Measurements from ENCODE around the gene FBXW4.

Gene FBXW4, protein sequence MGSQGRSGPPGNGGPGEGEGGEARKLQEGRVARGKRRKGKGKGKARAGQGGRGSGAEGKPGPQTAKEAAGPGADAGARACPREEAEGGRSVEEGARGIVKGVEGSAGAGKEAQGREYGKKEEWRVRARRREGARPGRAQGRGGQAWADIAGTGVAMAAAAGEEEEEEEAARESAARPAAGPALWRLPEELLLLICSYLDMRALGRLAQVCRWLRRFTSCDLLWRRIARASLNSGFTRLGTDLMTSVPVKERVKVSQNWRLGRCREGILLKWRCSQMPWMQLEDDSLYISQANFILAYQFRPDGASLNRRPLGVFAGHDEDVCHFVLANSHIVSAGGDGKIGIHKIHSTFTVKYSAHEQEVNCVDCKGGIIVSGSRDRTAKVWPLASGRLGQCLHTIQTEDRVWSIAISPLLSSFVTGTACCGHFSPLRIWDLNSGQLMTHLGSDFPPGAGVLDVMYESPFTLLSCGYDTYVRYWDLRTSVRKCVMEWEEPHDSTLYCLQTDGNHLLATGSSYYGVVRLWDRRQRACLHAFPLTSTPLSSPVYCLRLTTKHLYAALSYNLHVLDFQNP

DNA sequence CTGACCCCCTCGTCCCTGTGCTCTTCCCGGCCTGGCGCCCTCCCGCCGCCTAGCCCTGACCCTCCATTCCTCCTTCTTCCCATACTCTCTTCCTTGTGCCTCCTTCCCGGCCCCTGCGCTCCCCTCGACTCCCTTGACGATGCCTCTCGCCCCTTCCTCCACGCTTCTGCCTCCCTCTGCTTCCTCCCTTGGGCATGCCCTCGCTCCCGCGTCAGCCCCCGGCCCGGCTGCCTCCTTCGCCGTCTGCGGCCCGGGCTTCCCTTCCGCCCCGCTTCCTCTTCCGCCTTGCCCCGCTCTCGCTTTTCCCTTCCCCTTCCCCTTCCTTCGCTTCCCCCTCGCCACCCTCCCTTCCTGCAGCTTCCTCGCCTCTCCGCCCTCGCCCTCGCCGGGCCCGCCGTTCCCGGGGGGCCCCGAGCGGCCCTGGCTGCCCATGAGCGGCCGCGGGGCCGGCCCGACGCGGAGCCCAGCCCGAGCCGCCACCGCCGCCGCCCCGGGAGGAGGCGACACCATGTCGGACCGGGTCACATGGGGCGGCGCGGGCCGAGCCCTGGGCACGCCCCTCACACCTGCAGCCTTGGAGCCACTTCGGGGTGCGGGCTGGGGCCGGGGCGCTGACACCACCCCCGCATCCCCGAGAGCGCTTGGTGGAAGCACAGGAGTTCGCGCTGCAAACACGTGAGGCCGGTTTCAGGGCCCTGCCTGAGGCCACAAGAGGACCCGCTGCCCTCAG is at the start of gene FBXW4:
TSS of gene FBXW4 (minus strand) at position 497 of the 730 bp plus-strand sequence. CDS start at position 432, 65 bp downstream.
- in situ Hi-C loops (cut with MboI; ENCODE audit: low sequenced_read_pairs), result no loop called here

DNA sequence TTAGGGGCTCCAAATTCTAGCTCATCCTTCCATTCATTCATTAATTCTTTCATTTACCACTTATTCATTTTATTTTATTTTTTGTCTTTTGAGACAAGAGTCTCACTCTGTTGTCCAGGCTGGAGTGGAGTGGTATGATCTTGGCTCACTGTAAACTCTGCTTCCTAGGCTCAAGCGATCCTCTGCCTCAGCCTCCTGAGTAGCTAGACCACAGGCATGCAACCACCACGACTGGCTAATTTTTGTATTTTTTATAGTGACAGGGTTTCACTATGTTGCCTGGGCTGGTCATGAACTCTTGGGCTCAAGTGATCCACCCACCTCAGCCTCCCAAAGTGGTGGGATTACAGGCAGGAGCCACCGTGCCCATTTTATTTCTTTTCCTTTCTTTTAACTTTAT is 49.3 kb upstream of the FBXW4 start:
- in situ Hi-C loops (cut with MboI; ENCODE audit: low sequenced_read_pairs), result no loop called here

DNA sequence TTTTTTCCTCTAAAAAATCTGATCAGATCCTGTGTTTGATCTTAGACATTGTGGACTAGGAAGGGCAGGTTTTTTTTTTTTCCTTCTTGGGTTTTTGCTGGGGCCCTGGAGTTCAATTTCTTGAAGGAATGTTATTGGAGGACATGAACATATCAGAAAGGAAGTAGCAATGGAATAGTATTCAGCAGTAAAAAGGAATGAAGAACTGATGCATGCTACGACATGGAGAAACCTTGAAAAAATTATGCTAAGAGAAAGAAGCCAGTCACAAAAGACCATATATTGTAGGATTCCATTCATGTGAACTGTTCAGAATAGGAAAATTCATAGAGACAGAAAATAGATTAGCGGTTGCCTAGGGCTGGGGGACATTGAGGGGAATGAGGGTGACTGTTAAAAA is 47.0 kb upstream of the FBXW4 start:
- in situ Hi-C loops (cut with MboI; ENCODE audit: low sequenced_read_pairs), result no loop called here

DNA sequence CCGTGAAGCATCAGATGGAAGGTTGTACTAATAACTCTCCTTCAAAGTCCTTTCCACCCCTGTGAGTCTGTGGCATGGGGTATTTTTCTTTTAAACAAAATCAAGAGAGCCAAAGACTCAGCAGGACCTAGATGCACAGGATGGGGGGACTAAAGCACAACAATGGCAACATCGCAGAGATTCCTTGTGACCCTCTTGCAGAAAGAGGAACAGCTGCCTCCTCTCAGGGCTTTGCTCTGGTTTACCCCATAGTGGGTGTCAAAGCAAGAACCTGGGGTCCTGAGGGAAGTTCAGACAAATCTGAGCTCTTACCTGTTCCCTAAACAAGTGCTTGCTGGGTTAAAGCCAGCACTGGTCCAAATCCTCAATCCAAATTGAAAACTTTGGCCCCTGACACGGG is 41.7 kb upstream of the FBXW4 start:
- in situ Hi-C loops (cut with MboI; ENCODE audit: low sequenced_read_pairs), result no loop called here

DNA sequence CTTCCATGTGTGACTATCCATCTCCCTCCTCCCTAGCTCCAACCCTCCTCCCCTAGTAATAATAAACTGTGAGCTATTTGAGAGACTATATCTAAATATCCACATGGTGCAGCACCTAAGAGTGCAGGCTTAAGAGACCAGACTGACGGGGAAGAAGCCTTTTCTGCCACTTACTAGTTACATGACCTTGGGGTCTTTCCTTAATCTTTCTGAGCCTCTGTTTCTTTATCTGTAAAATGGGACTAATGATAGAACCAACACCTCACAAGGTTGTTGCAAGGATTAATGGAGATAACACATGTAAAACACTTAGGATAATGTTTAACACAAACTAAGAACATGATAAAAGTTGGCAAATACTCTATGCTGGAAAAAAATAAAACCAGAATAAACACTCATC is 37.1 kb upstream of the FBXW4 start:
- in situ Hi-C loops (cut with MboI; ENCODE audit: low sequenced_read_pairs), result no loop called here

DNA sequence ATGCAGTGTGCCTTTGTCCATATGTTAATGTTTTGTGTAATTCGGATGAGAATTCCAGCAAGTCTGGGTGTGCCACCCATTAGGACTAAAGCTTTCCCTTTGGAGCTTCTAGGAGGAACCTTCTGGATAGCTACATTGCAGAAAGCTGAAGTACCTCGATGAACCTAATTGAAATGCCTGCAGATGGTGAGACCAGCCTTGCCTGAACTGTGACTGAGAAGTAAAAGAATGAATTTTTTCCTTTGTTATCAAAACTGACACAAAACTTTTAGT is 31.1 kb upstream of the FBXW4 start:
- in situ Hi-C loops (cut with MboI; ENCODE audit: low sequenced_read_pairs), result no loop called here

DNA sequence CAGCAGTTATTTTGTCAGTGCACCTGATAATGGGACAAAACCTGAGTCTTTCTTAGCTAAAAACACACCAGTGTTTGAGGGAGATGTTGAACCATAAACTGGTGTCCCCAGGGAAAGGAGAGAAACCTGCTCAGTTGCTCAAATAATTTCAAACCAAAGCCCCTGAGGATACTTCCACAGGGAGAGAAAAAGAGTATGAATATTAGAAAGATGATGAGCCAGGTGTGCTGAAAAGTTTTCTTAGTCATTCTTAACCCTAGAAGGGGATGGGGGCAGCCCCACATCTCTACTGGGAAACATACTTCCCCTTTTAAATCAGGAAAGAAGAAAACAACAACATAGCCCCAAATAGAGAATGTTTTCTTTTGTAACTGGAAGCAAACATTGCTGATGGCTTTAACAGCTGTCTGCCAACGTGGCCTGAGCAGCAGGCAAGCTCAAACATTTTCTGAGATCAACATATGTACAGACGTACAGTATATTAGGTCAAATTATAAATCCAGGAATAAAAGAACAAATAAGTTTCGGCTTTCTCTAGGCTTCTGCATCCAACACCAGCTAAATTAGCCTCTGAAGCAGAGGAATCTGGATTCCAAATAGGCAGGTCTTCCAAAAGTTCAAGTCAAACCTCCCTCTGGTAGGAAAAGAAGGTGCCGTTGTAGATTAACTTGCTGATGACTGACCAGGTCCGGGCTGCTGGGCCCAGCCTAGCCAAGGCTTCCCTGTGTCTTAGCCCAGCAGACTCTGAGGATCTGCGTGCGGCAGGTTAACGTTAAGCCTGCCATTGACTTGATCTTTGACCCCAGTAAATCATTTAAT is 30.5 kb upstream of the FBXW4 start:
- in situ Hi-C loops (cut with MboI; ENCODE audit: low sequenced_read_pairs), result no loop called here

DNA sequence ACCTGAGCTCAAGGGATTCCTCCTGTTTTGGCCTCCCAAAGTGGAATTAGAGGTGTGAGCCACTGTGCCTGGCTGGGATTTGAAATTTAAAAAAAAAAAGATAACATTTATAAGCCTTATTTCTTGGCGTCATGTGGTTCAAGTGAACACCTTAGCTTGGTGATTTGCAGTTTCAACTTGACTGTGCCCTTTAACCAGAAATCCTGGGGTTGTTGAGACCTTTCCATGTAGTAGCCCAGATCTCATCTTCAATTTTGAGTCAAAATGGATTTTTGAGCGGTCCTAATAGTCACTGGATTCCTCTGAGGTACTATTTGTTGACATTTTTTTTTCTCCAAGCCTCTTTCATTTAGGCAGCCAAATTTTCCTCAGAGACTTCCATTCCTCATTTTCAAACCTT is 29.5 kb upstream of the FBXW4 start:
- in situ Hi-C loops (cut with MboI; ENCODE audit: low sequenced_read_pairs), result no loop called here

DNA sequence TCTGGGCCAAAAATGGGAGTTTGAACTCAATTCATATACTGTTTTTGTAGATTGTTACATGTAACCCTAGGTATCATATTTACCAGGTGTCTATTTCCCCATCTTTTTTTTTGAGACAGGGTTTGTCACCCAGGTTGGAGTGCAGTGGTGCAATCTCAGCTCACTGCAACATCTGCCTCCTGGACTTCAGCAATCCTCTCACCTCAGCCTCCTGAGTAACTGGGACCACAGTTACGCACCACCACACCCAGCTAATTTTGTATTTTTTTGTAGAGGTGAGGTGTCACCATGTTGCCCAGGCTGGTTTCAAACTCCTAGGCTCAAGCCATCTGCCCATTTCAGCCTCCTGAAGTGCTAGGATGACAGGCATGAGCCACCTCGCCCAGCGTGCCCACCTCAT is 28.2 kb upstream of the FBXW4 start:
- in situ Hi-C loops (cut with MboI; ENCODE audit: low sequenced_read_pairs), result no loop called here

DNA sequence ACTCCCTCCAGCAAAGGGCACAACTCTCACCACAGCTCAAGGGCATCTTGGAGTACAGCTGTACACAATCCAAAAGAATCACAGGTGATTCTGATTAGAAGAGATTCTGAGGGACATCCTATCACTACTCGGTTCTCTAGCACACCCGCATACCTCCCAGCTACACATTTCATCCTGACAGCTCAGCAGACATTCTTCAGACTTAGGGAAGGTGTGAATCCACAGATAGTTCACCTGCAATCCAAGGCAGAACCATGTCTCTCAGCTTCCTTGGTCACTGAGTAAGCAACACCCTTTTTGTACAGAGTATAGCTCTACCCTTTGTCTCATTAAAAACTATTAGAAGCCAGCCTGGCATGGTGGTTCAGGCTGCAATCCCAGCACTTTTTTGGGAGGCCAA is 26.8 kb upstream of the FBXW4 start:
- in situ Hi-C loops (cut with MboI; ENCODE audit: low sequenced_read_pairs), result no loop called here

DNA sequence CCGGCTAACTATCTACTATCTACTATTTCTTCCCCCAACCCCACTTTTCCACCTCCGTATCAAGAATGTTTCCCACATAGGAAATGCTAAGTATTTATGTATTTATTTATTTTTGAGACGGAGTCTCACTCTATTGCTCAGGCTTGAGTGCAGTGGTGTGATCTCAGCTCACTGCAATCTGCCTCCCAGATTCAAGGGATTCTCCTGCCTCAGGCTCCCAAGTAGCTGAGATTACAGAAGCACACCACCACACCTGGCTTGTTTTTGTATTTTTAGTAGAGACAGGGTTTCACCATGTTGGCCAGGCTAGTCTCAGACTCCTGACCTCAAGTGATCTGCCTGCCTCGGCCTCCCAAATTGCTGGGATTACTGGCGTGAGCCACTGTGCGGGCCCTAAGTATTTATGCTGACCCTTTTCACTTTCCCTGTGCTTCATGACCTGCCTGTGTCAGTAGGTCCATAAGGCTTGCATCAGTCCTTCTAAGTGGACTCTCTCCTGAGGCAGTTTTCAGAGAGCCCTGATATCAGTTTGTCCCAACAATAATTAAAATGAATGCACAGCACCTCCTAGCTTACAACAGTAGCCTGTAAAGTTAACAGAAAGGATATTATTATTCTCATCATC is 25.7 kb upstream of the FBXW4 start:
- in situ Hi-C loops (cut with MboI; ENCODE audit: low sequenced_read_pairs), result no loop called here

DNA sequence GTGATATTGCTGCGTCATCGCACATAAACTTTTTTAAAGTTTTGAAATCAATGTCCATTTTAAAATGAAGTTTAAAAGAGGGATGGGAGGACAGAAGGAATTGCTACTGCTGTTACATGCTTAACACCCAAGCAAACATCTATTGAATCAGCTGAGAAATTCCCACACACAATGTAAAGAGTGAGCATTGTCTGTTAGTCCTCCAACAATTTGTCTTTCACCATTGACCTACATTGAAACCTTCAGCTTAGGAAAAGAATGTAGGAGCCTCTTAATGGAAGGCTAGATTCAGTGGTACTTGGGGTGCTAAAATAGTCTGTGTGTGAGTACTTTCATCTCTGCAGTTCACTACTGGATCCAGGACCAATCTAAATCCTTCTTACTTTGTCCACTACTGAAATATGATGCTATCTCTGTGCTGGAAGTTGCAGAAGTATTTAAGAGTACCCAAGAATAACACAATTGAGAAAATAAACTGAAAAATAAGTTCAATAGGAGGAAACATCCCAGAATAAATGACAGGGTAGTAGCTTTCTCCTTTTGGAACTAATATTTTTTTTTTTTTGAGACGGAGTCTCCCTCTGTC is 23.8 kb upstream of the FBXW4 start:
- in situ Hi-C loops (cut with MboI; ENCODE audit: low sequenced_read_pairs), result no loop called here

DNA sequence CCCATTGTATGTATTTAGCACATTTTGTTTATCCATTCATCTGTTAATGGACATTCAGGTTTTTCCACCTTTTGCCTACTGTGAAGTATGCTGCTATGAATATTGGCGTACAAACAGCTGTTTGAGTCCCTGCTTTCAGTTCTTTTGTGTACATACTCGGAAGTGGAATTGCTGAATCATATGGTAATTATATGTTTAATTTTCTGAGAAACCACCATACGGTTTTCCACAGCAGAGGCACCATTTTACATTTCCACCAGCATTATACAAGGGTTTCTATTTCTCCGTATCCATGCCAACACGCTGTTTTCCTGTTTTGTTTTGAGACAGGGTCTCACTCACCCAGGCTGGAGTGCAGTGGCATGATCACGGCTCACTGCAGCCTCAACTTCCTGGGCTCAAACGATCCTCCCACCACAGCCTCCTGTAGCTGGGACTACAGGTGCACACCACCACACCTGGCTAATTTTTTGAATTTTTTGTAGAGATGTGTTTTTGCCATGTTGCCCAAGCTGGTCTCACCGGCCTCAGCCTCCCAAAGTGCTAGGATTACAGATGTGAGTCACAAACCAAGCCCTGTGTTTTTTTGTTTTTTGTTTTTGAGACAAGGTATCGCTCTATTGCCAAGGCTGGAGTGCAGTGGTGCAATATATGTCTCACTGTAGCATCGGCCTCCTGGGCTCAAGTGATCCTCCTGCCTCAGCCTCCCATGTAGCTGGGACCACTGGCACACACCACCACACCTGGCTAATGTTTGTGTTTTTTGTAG is 22.1 kb upstream of the FBXW4 start:
- in situ Hi-C loops (cut with MboI; ENCODE audit: low sequenced_read_pairs), result no loop called here

DNA sequence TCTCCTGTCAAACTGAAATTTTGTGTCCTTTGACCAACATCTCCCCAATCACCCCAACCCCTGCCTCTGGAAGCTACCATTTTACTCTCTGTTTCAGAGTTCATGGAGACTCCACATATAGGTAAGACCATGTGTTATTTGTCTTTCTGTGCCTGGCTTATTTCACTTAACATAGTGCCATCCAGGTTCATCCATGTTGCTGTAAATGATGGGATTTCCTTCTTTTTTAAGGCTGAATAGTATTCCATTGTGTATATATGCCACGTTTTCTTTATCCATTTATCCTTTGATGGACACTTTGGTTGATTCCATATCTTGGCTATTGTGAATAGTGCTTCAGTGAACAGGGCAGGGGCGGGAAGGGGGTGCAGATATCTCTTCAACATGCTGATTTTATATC is 18.0 kb upstream of the FBXW4 start:
- in situ Hi-C loops (cut with MboI; ENCODE audit: low sequenced_read_pairs), result no loop called here

DNA sequence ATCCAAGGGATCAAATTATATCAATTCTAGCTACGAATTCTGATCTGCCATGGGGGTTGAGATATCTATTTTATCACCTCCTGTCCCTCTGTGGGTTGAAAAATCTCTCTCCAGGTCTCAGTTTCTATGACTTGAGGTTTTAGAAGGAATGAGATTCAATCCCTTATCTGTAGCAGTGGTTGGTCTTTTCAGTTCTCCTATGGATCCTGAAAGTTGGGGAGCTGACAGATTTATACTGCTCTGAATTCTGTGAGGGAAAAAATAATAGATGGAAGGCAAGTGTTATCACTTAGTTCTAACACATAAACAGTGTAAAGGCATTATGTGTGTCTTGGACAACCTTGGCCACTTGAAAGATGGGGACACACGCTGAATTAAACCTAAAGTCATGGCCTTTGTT is 15.8 kb upstream of the FBXW4 start:
- in situ Hi-C loops (cut with MboI; ENCODE audit: low sequenced_read_pairs), result no loop called here

DNA sequence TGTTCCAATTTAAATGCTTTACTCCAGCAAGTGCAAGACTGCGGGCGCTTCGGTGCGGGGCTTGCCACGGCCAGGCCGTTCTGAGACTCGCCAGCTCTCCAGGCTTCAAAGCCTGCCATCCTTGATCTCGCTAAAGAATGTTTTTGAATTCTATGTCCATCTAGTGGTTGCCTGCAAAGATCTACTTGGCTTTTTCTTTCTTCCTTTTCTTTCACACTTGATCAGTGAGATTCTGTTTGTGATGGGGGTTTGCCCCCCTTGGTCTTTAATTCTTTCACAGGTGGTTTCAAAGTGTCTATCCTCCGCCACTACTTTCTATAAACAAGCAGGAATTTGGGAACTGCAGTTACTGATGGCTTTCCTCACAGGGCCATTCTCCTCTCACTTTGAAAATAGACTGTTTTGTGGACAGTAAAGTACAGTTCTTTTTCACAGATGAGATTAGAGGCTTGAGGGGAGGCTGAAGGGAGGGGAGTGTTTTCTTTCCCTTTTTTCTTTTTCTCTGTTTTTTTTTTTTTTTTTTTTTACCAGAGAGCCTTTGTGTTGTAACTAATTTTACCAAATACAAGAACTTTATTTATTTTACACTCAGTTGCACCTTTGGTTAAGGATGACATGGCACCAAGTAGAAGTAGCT is 15.2 kb upstream of the FBXW4 start:
- in situ Hi-C loops (cut with MboI; ENCODE audit: low sequenced_read_pairs), result no loop called here

DNA sequence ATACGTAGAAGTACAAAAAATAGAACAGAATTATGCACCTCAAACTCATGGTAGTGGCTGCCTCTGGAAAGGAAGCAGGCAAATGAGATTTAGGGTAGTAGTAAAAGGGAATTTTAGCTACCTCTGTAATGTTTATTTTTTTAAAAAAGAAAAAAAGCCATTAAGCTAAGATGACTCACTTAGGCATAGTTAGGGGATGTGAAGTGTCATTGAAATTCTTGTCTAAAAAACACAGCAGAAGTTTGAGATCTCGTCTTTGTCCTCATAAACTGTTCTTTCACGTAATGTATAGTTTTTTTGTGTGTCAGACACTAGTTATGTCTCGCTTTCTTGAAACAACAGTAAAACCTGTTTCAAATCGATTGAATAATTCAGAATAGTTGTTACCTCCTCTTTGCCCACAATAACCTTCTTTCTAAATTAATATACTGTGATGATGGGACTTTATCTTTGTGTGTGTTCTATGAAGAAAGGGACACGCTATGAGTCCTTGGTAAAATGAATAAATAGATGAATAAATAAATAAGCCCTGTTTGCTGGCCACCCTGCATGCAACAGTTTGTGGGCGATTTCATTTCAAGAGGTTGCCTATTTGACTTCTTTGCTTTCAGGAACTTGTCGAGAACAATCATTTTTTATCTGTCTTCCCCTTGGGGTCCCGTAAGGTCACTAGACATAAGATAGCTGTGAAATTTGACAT is 14.5 kb upstream of the FBXW4 start:
- in situ Hi-C loops (cut with MboI; ENCODE audit: low sequenced_read_pairs), result no loop called here

DNA sequence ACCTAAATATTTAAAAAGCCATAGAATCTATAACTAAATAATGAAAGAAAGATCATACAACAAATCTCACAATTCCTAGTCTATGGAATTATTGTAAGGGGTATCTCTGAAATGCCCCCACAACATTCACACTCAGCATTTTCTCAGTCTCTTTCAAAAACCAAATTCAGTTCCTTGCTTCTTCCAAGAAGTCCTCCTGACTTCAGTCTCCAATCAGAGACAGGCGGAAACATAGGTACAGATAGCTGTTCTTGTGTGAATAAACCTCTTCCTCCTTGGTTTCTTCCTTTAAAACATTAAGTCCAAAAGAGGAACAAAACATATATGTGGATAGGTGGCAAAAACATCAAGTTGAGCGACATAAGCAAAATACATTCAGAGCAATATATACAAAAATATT is 13.9 kb upstream of the FBXW4 start:
- in situ Hi-C loops (cut with MboI; ENCODE audit: low sequenced_read_pairs), result no loop called here

DNA sequence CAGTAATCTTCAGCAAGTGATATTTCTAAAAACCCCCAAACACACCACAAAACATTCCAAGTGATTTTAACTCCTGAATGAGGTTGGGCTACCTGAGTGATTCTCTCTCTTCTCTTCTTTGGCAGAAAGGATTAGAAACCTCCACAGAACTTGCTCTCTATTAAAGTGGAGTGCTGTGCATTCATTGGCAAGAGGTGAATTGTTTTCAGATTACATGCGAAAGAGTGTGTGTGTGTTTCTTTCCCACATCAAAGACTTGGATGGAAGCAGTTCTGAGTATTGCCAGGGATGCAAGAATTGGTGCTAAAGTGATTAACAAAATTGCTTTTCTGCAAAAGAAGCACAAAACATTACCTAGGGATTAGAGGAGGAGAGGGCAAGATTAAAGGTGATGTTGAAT is 13.1 kb upstream of the FBXW4 start:
- in situ Hi-C loops (cut with MboI; ENCODE audit: low sequenced_read_pairs), result no loop called here
